ENCODE results near the gene TATDN2.
"Not testable (repeated sequence)": the region's sequence is repeated elsewhere in the genome, so short reads cannot be mapped to it uniquely, and the experiment has no call there.

The TATDN2 gene

GRCh38 chr3:10235551-10235950, 12.7 kb upstream of the TATDN2 start:
- in situ Hi-C loops (cut with HindIII; ENCODE audit: low sequenced_read_pairs) = no loop called here

- in situ Hi-C loops (cut with HindIII; ENCODE audit: low sequenced_read_pairs) = no loop called here
These were observed 9.7 kb upstream of the TATDN2 start for GRCh38 chr3:10238345-10239183.

GRCh38 chr3:10240799-10241198, 7.5 kb upstream of the TATDN2 start:
- in situ Hi-C loops (cut with HindIII; ENCODE audit: low sequenced_read_pairs) = no loop called here

- in situ Hi-C loops (cut with HindIII; ENCODE audit: low sequenced_read_pairs) = no loop called here
These were observed 5.8 kb upstream of the TATDN2 start for GRCh38 chr3:10242182-10243065.

- in situ Hi-C loops (cut with HindIII; ENCODE audit: low sequenced_read_pairs) = no loop called here
These were observed 4.2 kb upstream of the TATDN2 start for GRCh38 chr3:10244009-10244408.

- in situ Hi-C loops (cut with HindIII; ENCODE audit: low sequenced_read_pairs) = no loop called here
These were observed 3.1 kb upstream of the TATDN2 start for GRCh38 chr3:10245081-10245712.

GRCh38 chr3:10247679-10248183, 528 bp upstream of the TATDN2 start:
- in situ Hi-C loops (cut with HindIII; ENCODE audit: low sequenced_read_pairs) = no loop called here

- in situ Hi-C loops (cut with HindIII; ENCODE audit: low sequenced_read_pairs) = no loop called here
These were observed 907 bp downstream of the TATDN2 start for GRCh38 chr3:10248984-10249748.

GRCh38 chr3:10249833-10250232, 1.6 kb downstream of the TATDN2 start:
- in situ Hi-C loops (cut with HindIII; ENCODE audit: low sequenced_read_pairs) = no loop called here

GRCh38 chr3:10251006-10251405, 2.7 kb downstream of the TATDN2 start:
- in situ Hi-C loops (cut with HindIII; ENCODE audit: low sequenced_read_pairs) = no loop called here

- in situ Hi-C loops (cut with HindIII; ENCODE audit: low sequenced_read_pairs) = no loop called here
These were observed 5.5 kb downstream of the TATDN2 start for GRCh38 chr3:10253731-10254130.

GRCh38 chr3:10255835-10256234, 7.6 kb downstream of the TATDN2 start:
- in situ Hi-C loops (cut with HindIII; ENCODE audit: low sequenced_read_pairs) = no loop called here

- in situ Hi-C loops (cut with HindIII; ENCODE audit: low sequenced_read_pairs) = no loop called here
These were observed 10.8 kb downstream of the TATDN2 start for GRCh38 chr3:10259036-10259435.

GRCh38 chr3:10259798-10260197, 11.5 kb downstream of the TATDN2 start:
- in situ Hi-C loops (cut with HindIII; ENCODE audit: low sequenced_read_pairs) = loop anchor here (5.0 kb wide), 1 partner anchor 97 kb away; the partner anchor contains the start of gene IRAK2

GRCh38 chr3:10260211-10260701, 12.0 kb downstream of the TATDN2 start:
- in situ Hi-C loops (cut with HindIII; ENCODE audit: low sequenced_read_pairs) = loop anchor here (5.0 kb wide), 1 partner anchor 98 kb away; the partner anchor contains the start of gene IRAK2

GRCh38 chr3:10262027-10262426, 13.8 kb downstream of the TATDN2 start:
- in situ Hi-C loops (cut with HindIII; ENCODE audit: low sequenced_read_pairs) = loop anchor here (5.0 kb wide), 1 partner anchor 100 kb away; the partner anchor contains the start of gene IRAK2

GRCh38 chr3:10263646-10264363, 15.5 kb downstream of the TATDN2 start:
- in situ Hi-C loops (cut with HindIII; ENCODE audit: low sequenced_read_pairs) = loop anchor here (5.0 kb wide), 1 partner anchor 102 kb away; the partner anchor contains the start of gene IRAK2

- in situ Hi-C loops (cut with HindIII; ENCODE audit: low sequenced_read_pairs) = no loop called here
These were observed 17.6 kb downstream of the TATDN2 start for GRCh38 chr3:10265833-10266232.

GRCh38 chr3:10266936-10267335, 18.7 kb downstream of the TATDN2 start:
- in situ Hi-C loops (cut with HindIII; ENCODE audit: low sequenced_read_pairs) = not testable (repeated sequence)
